ENCODE measurements around the gene MROH2A. TPM values are rescaled to one million over a fixed set of nuclear protein-coding genes. Genes with fewer than 3 reads are reported as not detected.

The MROH2A gene
- total and polyA plus RNA-seq, 9 of the 15 experiments (the other 6 are each of a cell fraction or from before 2014, with no cell fraction given): 0.03 TPM; not detected in 8

DNA sequence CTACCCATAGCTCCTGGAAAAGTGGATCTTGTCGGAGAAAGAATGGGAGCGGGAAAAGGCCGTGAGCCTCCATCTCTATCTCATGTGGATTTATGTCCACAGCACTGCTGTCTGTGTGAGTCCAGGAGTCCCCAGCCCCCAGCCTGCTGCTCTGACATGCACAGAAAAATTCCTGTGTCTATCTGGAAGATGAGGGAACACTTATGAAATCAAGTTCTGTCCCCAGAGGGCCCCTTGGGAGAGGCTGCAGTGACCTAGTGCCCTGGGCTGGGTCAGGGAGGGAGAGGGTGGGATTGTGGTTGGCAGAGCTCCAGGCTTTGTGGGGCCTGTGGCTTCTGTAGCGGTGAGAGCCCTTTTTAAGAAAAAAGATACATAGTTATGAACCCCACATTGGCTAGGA, 38.6 kb downstream of the MROH2A start (continued):
- TF ChIP-seq RBM14 (IDR thresholded peaks at IDR 0.05; ENCODE audit: borderline replicate concordance, insufficient read depth, low read depth, low read length) (no peak), BRF1 (IDR thresholded peaks at IDR 0.05; ENCODE audit: borderline replicate concordance, extremely low read depth, insufficient read length) (no peak), BRD4 (IDR thresholded peaks at IDR 0.05) (no peak), CCNT2 (IDR thresholded peaks at IDR 0.05; ENCODE audit: borderline replicate concordance, extremely low read depth, insufficient read length, low read depth, low read length) (no peak), TEAD2 (tag; IDR thresholded peaks at IDR 0.05) (no peak), PTTG1 (tag; IDR thresholded peaks at IDR 0.05; ENCODE audit: low read depth) (no peak), ZNF124 (CRISPR knock-in tag; IDR thresholded peaks at IDR 0.05) (no peak), PURB (CRISPR knock-in tag; IDR thresholded peaks at IDR 0.05; ENCODE audit: low read depth) (no peak), GMEB1 (CRISPR knock-in tag; IDR thresholded peaks at IDR 0.05) (no peak), ATF1 (CRISPR knock-in tag; IDR thresholded peaks at IDR 0.05) (no peak), ATF1 (tag; IDR thresholded peaks at IDR 0.05) (no peak), TEAD1 (CRISPR knock-in tag; IDR thresholded peaks at IDR 0.05) (no peak), CHD2 (IDR thresholded peaks at IDR 0.05; ENCODE audit: low read depth, low read length) (no peak)
- TF ChIP-seq, protein P1, sequence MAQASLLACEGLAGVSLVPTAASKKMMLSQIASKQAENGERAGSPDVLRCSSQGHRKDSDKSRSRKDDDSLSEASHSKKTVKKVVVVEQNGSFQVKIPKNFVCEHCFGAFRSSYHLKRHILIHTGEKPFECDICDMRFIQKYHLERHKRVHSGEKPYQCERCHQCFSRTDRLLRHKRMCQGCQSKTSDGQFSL (CRISPR knock-in tag; IDR thresholded peaks at IDR 0.05): no peak
- TF ChIP-seq, protein P1 (tag; IDR thresholded peaks at IDR 0.05): no peak
